HCT116 (cell line): Measurements from ENCODE around the gene CDKL1. TPM values are rescaled to one million over a fixed set of nuclear protein-coding genes. Genes with fewer than 3 reads are reported as not detected.
"Not testable (repeated sequence)": the region's sequence is repeated elsewhere in the genome, so short reads cannot be mapped to it uniquely, and the experiment has no call there.

Experiments used
- ATAC-seq: fragments of 200-7000 bp; cut with Tn5 transposase; 2 replicates; pipeline ENCODE4 v1.9.1; 2020; ENCODE audit warnings: mild to moderate bottlenecking, moderate library complexity
- BruUV-seq: library from RNA; stranded (reverse); fragments of 400-500 nt; replicated peaks from 2 replicates; lab custom pipeline; 2021; lab: Mats Ljungman, UMichigan
- CTCF ChIA-PET: fragments of 300-600 bp; sonication (Branson Sonifier 250); formaldehyde crosslinking; loops from one replicate; lab custom pipeline; 2021; ENCODE audit warnings: antibody characterized with exemption; lab: Charles Lee
- POLR2A ChIA-PET: fragments of 300-600, 350-600 bp; sonication (Branson Sonifier 250); formaldehyde crosslinking; loops from one replicate; lab custom pipeline; 2021; ENCODE audit warnings: antibody characterized with exemption; lab: Charles Lee
- RAD21 ChIA-PET, 2 experiments: fragments of 300-600 bp; sonication (Branson Sonifier 250); formaldehyde crosslinking; loops; one replicate each; lab custom pipeline; 2023; ENCODE audit warnings: low total read pairs in 2 of 2; ENCODE audit not compliant: uncharacterized antibody in 2 of 2, unreplicated experiment in 2 of 2, low non-redundant PET in 1 of 2; lab: Charles Lee
- DNase-seq: peaks from one replicate; pipeline ENCODE4 v3.0.0-alpha.2; 2010; ENCODE audit warnings: low read depth, low spot score
- H2AFZ ChIP-seq: fragments of 200-600 bp; shearing (Covaris generic), sonication (generic); 2 replicates; pipeline ENCODE4 v1.6.1; 2017; ENCODE audit warnings: low read depth, mixed run types, mixed read lengths, antibody characterized with exemption, low read length; ENCODE audit not compliant: poor library complexity, severe bottlenecking
- H3K27ac ChIP-seq: 2 replicates; pipeline ENCODE4 v1.5.1; 2012; ENCODE audit warnings: low read depth, low read length
- H3K27me3 ChIP-seq: fragments of 200-600 bp; sonication (generic); 2 replicates; pipeline ENCODE4 v1.6.1; 2016; ENCODE audit warnings: mixed run types, low read length, mixed read lengths; ENCODE audit not compliant: insufficient read depth
- H3K36me3 ChIP-seq, 2 experiments: fragments of 200-500 bp in 1 of 2; fragments of 200-600 bp in 1 of 2; sonication (Bioruptor generic) in 1 of 2; sonication (generic) in 1 of 2; 2 replicates each; pipeline versions ENCODE4 v1.5.1 to v1.6.1; 2014 to 2016; ENCODE audit warnings: low read length in 2 of 2, inconsistent platforms in 1 of 2, mixed read lengths in 1 of 2, mixed run types in 1 of 2; ENCODE audit not compliant: insufficient read depth in 2 of 2, control insufficient read depth in 1 of 2
- H3K4me1 ChIP-seq, 2 experiments: fragments of 200-600 bp in 1 of 2; sonication (generic) in 1 of 2; 2 replicates each; pipeline versions ENCODE4 v1.5.1 to v1.6.1; 2012 to 2017; ENCODE audit warnings: low read length in 2 of 2, inconsistent platforms in 1 of 2, mild to moderate bottlenecking in 1 of 2, mixed read lengths in 1 of 2, mixed run types in 1 of 2, moderate library complexity in 1 of 2; ENCODE audit not compliant: insufficient read depth in 2 of 2, control insufficient read depth in 1 of 2
- H3K4me2 ChIP-seq: fragments of 200-600 bp; sonication (generic); 2 replicates; pipeline ENCODE4 v1.6.1; 2017; ENCODE audit warnings: mixed run types, low read length, mixed read lengths
- H3K4me3 ChIP-seq, 2 experiments: fragments of 200-600 bp in 1 of 2; sonication (generic) in 1 of 2; replicated peaks in 1 of 2; 2 replicates each; pipeline ENCODE4 v1.5.1; 2011 to 2016; ENCODE audit warnings: low read length in 2 of 2, control low read depth in 1 of 2, low read depth in 1 of 2, mild to moderate bottlenecking in 1 of 2, mixed read lengths in 1 of 2, mixed run types in 1 of 2
- H3K79me2 ChIP-seq: fragments of 200-600 bp; sonication (generic); 2 replicates; pipeline ENCODE4 v1.6.1; 2017; ENCODE audit warnings: mild to moderate bottlenecking, mixed run types, low read length, moderate library complexity, mixed read lengths; ENCODE audit not compliant: insufficient read depth
- H3K9ac ChIP-seq: fragments of 200-600 bp; sonication (generic); 2 replicates; pipeline ENCODE4 v1.6.1; 2016; ENCODE audit warnings: low read length, mixed read lengths
- H3K9me2 ChIP-seq: fragments of 200-600 bp; sonication (generic), shearing (Covaris generic); 2 replicates; pipeline ENCODE4 v1.6.1; 2017; ENCODE audit warnings: mixed run types, mild to moderate bottlenecking, moderate library complexity; ENCODE audit not compliant: insufficient read depth
- H3K9me3 ChIP-seq, 2 experiments: fragments of 200-500 bp in 1 of 2; fragments of 200-600 bp in 1 of 2; sonication (Bioruptor generic) in 1 of 2; sonication (generic) in 1 of 2; 2 replicates each; pipeline ENCODE4 v1.6.1; 2014 to 2017; ENCODE audit warnings: low read length in 2 of 2, mixed read lengths in 2 of 2, inconsistent platforms in 1 of 2, low read depth in 1 of 2, mild to moderate bottlenecking in 1 of 2, mixed run types in 1 of 2, moderate library complexity in 1 of 2; ENCODE audit not compliant: control insufficient read depth in 1 of 2, insufficient read depth in 1 of 2
- H4K20me1 ChIP-seq: fragments of 200-600 bp; sonication (generic), shearing (Covaris generic); 2 replicates; pipeline ENCODE4 v1.6.1; 2017; ENCODE audit warnings: mixed run types, mild to moderate bottlenecking, moderate library complexity; ENCODE audit not compliant: insufficient read depth
- ATF3 ChIP-seq: IDR thresholded peaks from 2 replicates; pipeline ENCODE4 v1.6.1; 2012
- EZH2 ChIP-seq: fragments of 200-600 bp; sonication (generic); IDR thresholded peaks from 2 replicates; pipeline ENCODE4 v1.6.1; 2017; ENCODE audit warnings: antibody characterized with exemption, mixed run types
- EZH2phosphoT487 ChIP-seq: fragments of 200-600 bp; IDR thresholded peaks from 2 replicates; pipeline ENCODE4 v1.6.1; 2018; ENCODE audit warnings: antibody characterized with exemption, borderline replicate concordance
- POLR2A ChIP-seq: IDR thresholded peaks from 2 replicates; pipeline ENCODE4 v1.7.0; 2011; ENCODE audit warnings: borderline replicate concordance; ENCODE audit not compliant: insufficient read depth, insufficient read length; ENCODE audit errors: extremely low read depth
- YY1 ChIP-seq: IDR thresholded peaks from 2 replicates; pipeline ENCODE4 v1.6.1; 2011; ENCODE audit warnings: low read length, low read depth, moderate library complexity, mild to moderate bottlenecking; ENCODE audit not compliant: insufficient replicate concordance; ENCODE audit errors: extremely low read depth
- ZBTB33 ChIP-seq: IDR thresholded peaks from 2 replicates; pipeline ENCODE4 v1.6.1; 2011; ENCODE audit warnings: mild to moderate bottlenecking, low read length, moderate library complexity; ENCODE audit not compliant: insufficient replicate concordance; ENCODE audit errors: extremely low read depth
- ZNF274 ChIP-seq: fragments of 200-500 bp; sonication (Bioruptor generic); IDR thresholded peaks from 2 replicates; pipeline ENCODE4 v1.6.1; 2014; ENCODE audit warnings: mild to moderate bottlenecking, low read depth, low read length, inconsistent platforms
- intact Hi-C: fragments of 100-400 bp; cut with micrococcal nuclease; formaldehyde crosslinking; loops from 2 replicates; pipeline ENCODE4 v1.10.0; 2022
- total RNA-seq: library from RNA; stranded (reverse); gene quantifications from one replicate; pipeline ENCODE4 v1.2.1, GENCODE V29; 2021; ENCODE audit not compliant: unreplicated experiment

CDKL1 gene
- total RNA-seq, 1 experiment from 2014 or later = 7.1 TPM

- DNase-seq, H3K9ac ChIP-seq, RAD21 ChIA-PET, CTCF ChIA-PET, ATAC-seq, H3K36me3 ChIP-seq, H3K4me3 ChIP-seq, H3K27ac ChIP-seq, H3K9me3 ChIP-seq, BruUV-seq, H3K9me2 ChIP-seq, H3K27me3 ChIP-seq, H2AFZ ChIP-seq, intact Hi-C loops, POLR2A ChIA-PET, H4K20me1 ChIP-seq, H3K4me2 ChIP-seq, H3K79me2 ChIP-seq, H3K4me1 ChIP-seq: not testable (repeated sequence)
Measured at GRCh38 chr14:50356283-50356682, 40.4 kb downstream of the CDKL1 start.

GRCh38 chr14:50355692-50356091 is 41.0 kb downstream of the CDKL1 start:
- H3K4me1 ChIP-seq = peaks cover 0 to under 1% of the 10 kb centered on the region in 2 experiments; a peak in 1 of 4 replicates
- H3K36me3 ChIP-seq = no peaks in the 10 kb centered on the region
- no peaks in the 10 kb centered on the region for H3K9me3 ChIP-seq
- ATAC-seq (no peak), DNase-seq (no peak)
- H3K9me2 ChIP-seq = no peaks in the 10 kb centered on the region
- BruUV-seq = no TSS peak
- H3K4me3 ChIP-seq = no peak overlapping the region
- POLR2A ChIA-PET = no interaction called here
- H3K9ac ChIP-seq = no peak overlapping the region
- H3K27ac ChIP-seq = no peak overlapping the region
- CTCF ChIA-PET = no interaction called here
- H3K79me2 ChIP-seq = no peaks in the 10 kb centered on the region
- H2AFZ ChIP-seq = no peak overlapping the region
- H3K27me3 ChIP-seq = no peaks in the 10 kb centered on the region
- H3K4me2 ChIP-seq = no peak overlapping the region
- intact Hi-C loops = no loop called here
- H4K20me1 ChIP-seq = no peaks in the 10 kb centered on the region
- RAD21 ChIA-PET = no interaction called here
- TF ChIP-seq POLR2A = no peak
- TF ChIP-seq YY1 = no peak
- TF ChIP-seq EZH2 = no peak
- no peak for TF ChIP-seq ATF3
- TF ChIP-seq ZBTB33 = no peak
- no peak for TF ChIP-seq EZH2phosphoT487
- no peak for TF ChIP-seq ZNF274
- TF ChIP-seq, all 23 proteins: peak for 0
